Pancreas (tissue), 10 donors: ENCODE results near the gene CHTF8. TPM values are rescaled to one million over a fixed set of nuclear protein-coding genes. Genes with fewer than 3 reads are reported as not detected.
A peak's percentile ranks its signal among the peaks of the same experiment; 100 is the strongest.

ENCODE experiments used
- ATAC-seq, 4 donors: fragments of 200-7000 bp; cut with Tn5 transposase; one replicate each; pipeline versions ENCODE4 v1.8.0 to v1.9.1; 2020; ENCODE audit warnings: mild to moderate bottlenecking in 4 of 4, moderate library complexity in 4 of 4
- DNase-seq, 6 donors: peaks; one replicate each; pipeline ENCODE4 v3.0.0-alpha.2; 2020
- FAIRE-seq: peaks from 2 replicates; lab custom pipeline; 2012; peaks lifted over from hg19 to GRCh38; lab: Jason Lieb, UNC
- H3K27ac ChIP-seq, 4 donors: fragments of 200-600 bp; sonication (generic); 1 replicate in 3 of 4; 2 replicates in 1 of 4; pipeline versions ENCODE4 v1.5.0 to v1.8.0; 2020
- H3K27me3 ChIP-seq, 4 donors: fragments of 200-600 bp; one replicate each; pipeline ENCODE4 v1.8.0; 2021
- H3K36me3 ChIP-seq, 3 donors: fragments of 200-600 bp; sonication (generic) in 1 of 3; one replicate each; pipeline versions ENCODE4 v1.5.0 to v1.8.0; 2020 to 2021
- H3K4me1 ChIP-seq, 3 donors: fragments of 200-600 bp; one replicate each; pipeline ENCODE4 v1.8.0; 2021
- H3K4me3 ChIP-seq, 4 donors: fragments of 200-600 bp; sonication (generic) in 2 of 4; one replicate each; pipeline versions ENCODE4 v1.5.0 to v1.8.0; 2020 to 2021
- H3K9me3 ChIP-seq, 4 donors: fragments of 200-600 bp; one replicate each; pipeline ENCODE4 v1.8.0; 2021
- WGBS, 2 donors: extraction: QIAGEN DNeasy Blood & Tissue Kit; methylation state at CpG; one replicate each; pipeline ENCODE4 v1.1.7; 2013; 5-methylcytosine and 5-hydroxymethylcytosine counted together
- intact Hi-C, 3 donors: fragments of 100-400 bp; cut with DNase I; formaldehyde crosslinking; loops; one replicate each; pipeline versions ENCODE4 v1.11.1 to v1.14.2; 2022
- polyA plus RNA-seq, 2 donors: library from polyadenylated mRNA; stranded (reverse); fragments of 200-250 nt; gene quantifications; one replicate each; pipeline ENCODE4 v1.2.3, GENCODE V29; 2013
- total RNA-seq, 6 donors: library from RNA; stranded (reverse); fragmentation: NEBNext Ultra II Directional in 4 of 6; extraction: Animal tissue kit (Norgen Biotek cat#: 25700) in 4 of 6; gene quantifications; one replicate each; pipeline versions ENCODE4 v1.2.1 to v1.2.4, GENCODE V29; 2021 to 2023
- TF ChIP-seq, protein P1 (sequence below), 4 donors: fragments of 200-600 bp; sonication (generic) in 3 of 4; IDR thresholded peaks; one replicate each; pipeline versions ENCODE4 v1.5.0 to v1.8.0; 2021; ENCODE audit warnings: antibody characterized with exemption in 4 of 4
- donor health status: healthy with polysubstance abuse.
- donor health status: DM: no; HTN: no; CAD: no; lungs with moderate emphysema.
- donor health status: DM: no; HTN: no; CAD: no.
- donor health status: control.
- donor health status: control.
- donor health status: Bipolar disorder and iron deficiency.
- donor health status: DM: yes; HTN: yes; CAD: no.
- donor health status: DM: no; HTN: no; CAD: no.
- donor health status: DM: no; HTN: no; CAD: no.
- donor health status: DM: yes; HTN: yes; CAD: no.

CHTF8 gene
- total and polyA plus RNA-seq, 8 donors = 21.7 to 74.5 (median 41.1) TPM

- no peak overlapping the region for H3K4me3 ChIP-seq
- no peak for FAIRE-seq
- peak overlapping the region in 1 of 4 donors; percentile 28 for H3K27ac ChIP-seq
- peak in 1 of 6 donors; percentile 18 for DNase-seq
- ATAC-seq = peak in 3 of 4 donors; percentile 45 to 77 (median 46)
- 90 to 95% methylated on average over 10 of the region's 10 CpGs for WGBS, 2 donors
- TF ChIP-seq, protein P1, sequence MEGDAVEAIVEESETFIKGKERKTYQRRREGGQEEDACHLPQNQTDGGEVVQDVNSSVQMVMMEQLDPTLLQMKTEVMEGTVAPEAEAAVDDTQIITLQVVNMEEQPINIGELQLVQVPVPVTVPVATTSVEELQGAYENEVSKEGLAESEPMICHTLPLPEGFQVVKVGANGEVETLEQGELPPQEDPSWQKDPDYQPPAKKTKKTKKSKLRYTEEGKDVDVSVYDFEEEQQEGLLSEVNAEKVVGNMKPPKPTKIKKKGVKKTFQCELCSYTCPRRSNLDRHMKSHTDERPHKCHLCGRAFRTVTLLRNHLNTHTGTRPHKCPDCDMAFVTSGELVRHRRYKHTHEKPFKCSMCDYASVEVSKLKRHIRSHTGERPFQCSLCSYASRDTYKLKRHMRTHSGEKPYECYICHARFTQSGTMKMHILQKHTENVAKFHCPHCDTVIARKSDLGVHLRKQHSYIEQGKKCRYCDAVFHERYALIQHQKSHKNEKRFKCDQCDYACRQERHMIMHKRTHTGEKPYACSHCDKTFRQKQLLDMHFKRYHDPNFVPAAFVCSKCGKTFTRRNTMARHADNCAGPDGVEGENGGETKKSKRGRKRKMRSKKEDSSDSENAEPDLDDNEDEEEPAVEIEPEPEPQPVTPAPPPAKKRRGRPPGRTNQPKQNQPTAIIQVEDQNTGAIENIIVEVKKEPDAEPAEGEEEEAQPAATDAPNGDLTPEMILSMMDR (IDR thresholded peaks at IDR 0.05) = no peak
- no peaks in the 10 kb centered on the region for H3K9me3 ChIP-seq
- H3K36me3 ChIP-seq = no peaks in the 10 kb centered on the region
- intact Hi-C loops = no loop called here
- H3K27me3 ChIP-seq = no peaks in the 10 kb centered on the region
- no peaks in the 10 kb centered on the region for H3K4me1 ChIP-seq
These were observed 59.1 kb downstream of the CHTF8 start for GRCh38 chr16:69073181-69073702.

DNA sequence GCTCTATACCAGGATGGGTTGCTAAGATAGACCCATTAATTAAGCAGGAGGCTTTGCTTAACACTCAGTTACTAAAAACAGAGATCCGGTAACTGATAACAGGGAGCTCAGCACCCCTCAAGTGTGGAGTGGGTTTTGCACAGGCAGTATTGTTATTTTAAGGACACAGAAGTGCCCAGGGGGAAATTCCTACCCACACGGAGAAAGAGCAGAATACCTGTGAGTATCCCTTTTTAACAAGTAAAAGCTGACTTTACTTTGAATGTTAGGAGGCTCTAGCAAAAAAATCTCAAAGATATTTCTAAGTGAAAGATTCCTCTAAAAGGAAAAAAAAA, 59.8 kb downstream of the CHTF8 start:
- ATAC-seq = no peak
- Histone ChIP-seq H3K4me3 (no peak overlapping the region), H3K27me3 (no peaks in the 10 kb centered on the region), H3K36me3 (no peaks in the 10 kb centered on the region), H3K9me3 (no peaks in the 10 kb centered on the region), H3K27ac (peak overlapping the region in 1 of 4 donors; percentile 28), H3K4me1 (no peaks in the 10 kb centered on the region)
- 88 to 94% methylated on average over 2 of the region's 2 CpGs for WGBS, 2 donors
- FAIRE-seq = no peak
- intact Hi-C loops = no loop called here
- TF ChIP-seq, protein P1 (IDR thresholded peaks at IDR 0.05) = no peak
- DNase-seq = no peak

DNA sequence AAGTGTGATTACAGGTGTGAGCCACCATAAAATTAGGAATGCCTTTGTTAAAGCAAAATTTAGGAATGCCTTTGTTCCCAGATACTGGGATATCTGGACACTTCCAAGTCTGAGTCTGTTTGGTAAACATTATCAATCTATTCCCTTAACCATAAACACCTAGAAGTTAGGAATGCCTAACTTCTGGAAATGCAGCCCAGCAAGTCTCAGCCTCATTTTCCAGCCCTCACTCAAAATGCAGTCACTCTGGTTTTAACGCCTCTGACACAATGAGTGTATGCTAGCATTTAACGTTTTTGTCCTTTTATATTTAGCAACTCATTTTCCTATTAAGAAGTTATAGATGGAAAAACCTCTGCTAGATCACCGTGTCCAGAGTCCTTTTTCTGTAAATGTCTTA, 61.4 kb downstream of the CHTF8 start:
- Histone ChIP-seq H3K4me3 (no peak overlapping the region), H3K4me1 (no peaks in the 10 kb centered on the region), H3K27ac (no peak overlapping the region), H3K36me3 (no peaks in the 10 kb centered on the region), H3K27me3 (no peaks in the 10 kb centered on the region), H3K9me3 (no peaks in the 10 kb centered on the region)
- 71 to 76% methylated on average over 3 of the region's 3 CpGs for WGBS, 2 donors
- ATAC-seq (no peak), FAIRE-seq (no peak), DNase-seq (no peak)
- intact Hi-C loops = no loop called here
- TF ChIP-seq, protein P1 (IDR thresholded peaks at IDR 0.05) = no peak

- DNase-seq = no peak
- 96 to 98% methylated on average over 5 of the region's 5 CpGs for WGBS, 2 donors
- no peak for ATAC-seq
- Histone ChIP-seq H3K9me3 (no peaks in the 10 kb centered on the region), H3K4me3 (no peak overlapping the region), H3K4me1 (no peaks in the 10 kb centered on the region), H3K27ac (no peak overlapping the region), H3K36me3 (no peaks in the 10 kb centered on the region), H3K27me3 (no peaks in the 10 kb centered on the region)
- no peak for FAIRE-seq
- TF ChIP-seq, protein P1 (IDR thresholded peaks at IDR 0.05) = no peak
- intact Hi-C loops = no loop called here
These were observed 62.9 kb downstream of the CHTF8 start for GRCh38 chr16:69069504-69069903.

Other genes starting within 250 kb of the CHTF8 start
- gene HAS3, start 26.9 kb downstream of the CHTF8 start, total RNA-seq = 1 to 10 TPM in 3 of 6 donors, under 1 TPM in 3; 0.69 to 3.9 (median 1.0) TPM
- gene HAS3, start 26.9 kb downstream of the CHTF8 start, polyA plus RNA-seq = 1 to 10 TPM in 1 of 2 donors, under 1 TPM in 1; 0.87 to 1.3 TPM
- gene UTP4, start 61 bp upstream of the CHTF8 start, total RNA-seq = 10 to 100 TPM; 21.2 to 29.0 (median 23.1) TPM
- gene UTP4, start 61 bp upstream of the CHTF8 start, polyA plus RNA-seq = 10 to 100 TPM; 11.6 to 19.1 TPM
- 10 to 100 TPM in 4 of 6 donors, 1 to 10 TPM in 2; 7.4 to 18.2 (median 12.7) TPM for gene SNTB2, start 54.6 kb upstream of the CHTF8 start, total RNA-seq
- gene SNTB2, start 54.6 kb upstream of the CHTF8 start, polyA plus RNA-seq = 1 to 10 TPM; 2.7 to 3.1 TPM
- gene VPS4A, start 178.8 kb upstream of the CHTF8 start, total RNA-seq = 10 to 100 TPM; 15.6 to 21.8 (median 19.5) TPM
- gene VPS4A, start 178.8 kb upstream of the CHTF8 start, polyA plus RNA-seq = 10 to 100 TPM; 27.8 to 34.8 TPM
- gene PDF, start 198.0 kb upstream of the CHTF8 start, total RNA-seq = 10 to 100 TPM in 1 of 6 donors, 1 to 10 TPM in 5; 3.1 to 14.0 (median 7.7) TPM
- 1 to 10 TPM; 2.2 to 4.6 TPM for gene PDF, start 198.0 kb upstream of the CHTF8 start, polyA plus RNA-seq
- gene COG8, start 207.0 kb upstream of the CHTF8 start, total RNA-seq = 10 to 100 TPM; 16.2 to 29.0 (median 23.0) TPM
- 10 to 100 TPM; 18.8 to 21.0 TPM for gene COG8, start 207.0 kb upstream of the CHTF8 start, polyA plus RNA-seq
- 1 to 10 TPM; 4.7 to 9.4 (median 7.1) TPM for gene NIP7, start 207.2 kb upstream of the CHTF8 start, total RNA-seq
- 1 to 10 TPM; 6.7 to 8.0 TPM for gene NIP7, start 207.2 kb upstream of the CHTF8 start, polyA plus RNA-seq
- gene TMED6, start 219.2 kb upstream of the CHTF8 start, total RNA-seq = 10 to 100 TPM; 13.7 to 94.7 (median 45.4) TPM
- 10 to 100 TPM in 1 of 2 donors, 1 to 10 TPM in 1; 5.2 to 45.5 TPM for gene TMED6, start 219.2 kb upstream of the CHTF8 start, polyA plus RNA-seq